SK-N-SH (cell line): ENCODE data around the gene NDUFAF5. TPM values are rescaled to one million over a fixed set of nuclear protein-coding genes. Genes with fewer than 3 reads are reported as not detected.

Experiments used
- CTCF ChIA-PET: fragments of 300-600, 350-600 bp; formaldehyde crosslinking; extraction: SDS; loops from one replicate; lab custom pipeline; 2021; lab: Yijun Ruan, JAX
- POLR2A ChIA-PET: fragments of 350-600 bp; sonication (Branson Sonifier 250); formaldehyde crosslinking; extraction: SDS; loops from one replicate; lab custom pipeline; 2020; ENCODE audit warnings: antibody characterized with exemption, inconsistent platforms; lab: Yijun Ruan, JAX
- DNase-seq: peaks from one replicate; pipeline ENCODE4 v3.0.0; 2012
- H2AFZ ChIP-seq: fragments of 200-600 bp; sonication (generic); 2 replicates; pipeline ENCODE4 v1.8.1; 2016; ENCODE audit warnings: antibody characterized with exemption, mild to moderate bottlenecking, low read depth
- H3F3A ChIP-seq: fragments of 200-600 bp; sonication (generic); replicated peaks from 2 replicates; pipeline ENCODE3; 2016; ENCODE audit warnings: antibody characterized with exemption, mild to moderate bottlenecking; ENCODE audit not compliant: insufficient read depth
- H3K27ac ChIP-seq, 2 experiments: fragments of 200-500 bp in 1 of 2; fragments of 200-600 bp in 1 of 2; sonication (Bioruptor generic) in 1 of 2; sonication (generic), shearing (Covaris generic) in 1 of 2; 2 replicates each; pipeline versions ENCODE4 v1.5.1 to v1.6.1; 2014 to 2016; ENCODE audit warnings: low read depth in 2 of 2, inconsistent platforms in 1 of 2, low read length in 1 of 2, mild to moderate bottlenecking in 1 of 2, mixed read lengths in 1 of 2
- H3K27me3 ChIP-seq: fragments of 200-600 bp; sonication (generic), shearing (Covaris generic); 2 replicates; pipeline ENCODE4 v1.6.1; 2016; ENCODE audit warnings: mixed run types; ENCODE audit not compliant: insufficient read depth
- H3K36me3 ChIP-seq, 2 experiments: fragments of 200-500 bp in 1 of 2; fragments of 200-600 bp in 1 of 2; sonication (Bioruptor generic) in 1 of 2; sonication (generic) in 1 of 2; replicated peaks in 1 of 2; 2 replicates each; pipeline versions ENCODE3 to v1.5.1; 2014 to 2016; ENCODE audit warnings: low read length in 1 of 2, mild to moderate bottlenecking in 1 of 2; ENCODE audit not compliant: insufficient read depth in 2 of 2, control insufficient read depth in 1 of 2
- H3K4me1 ChIP-seq, 2 experiments: fragments of 200-500 bp in 1 of 2; fragments of 200-600 bp in 1 of 2; sonication (Bioruptor generic) in 1 of 2; sonication (generic), shearing (Covaris generic) in 1 of 2; 2 replicates each; pipeline versions ENCODE4 v1.5.1 to v1.6.1; 2014 to 2016; ENCODE audit warnings: low read depth in 1 of 2, low read length in 1 of 2, mixed run types in 1 of 2; ENCODE audit not compliant: insufficient read depth in 2 of 2, control insufficient read depth in 1 of 2
- H3K4me2 ChIP-seq: fragments of 200-600 bp; sonication (generic), shearing (Covaris generic); 2 replicates; pipeline ENCODE4 v1.6.1; 2017; ENCODE audit warnings: mixed run types
- H3K4me3 ChIP-seq, 2 experiments: fragments of 200-500 bp in 1 of 2; fragments of 200-600 bp in 1 of 2; sonication (Bioruptor generic) in 1 of 2; sonication (generic), shearing (Covaris generic) in 1 of 2; 2 replicates each; pipeline versions ENCODE4 v1.5.1 to v1.8.1; 2014 to 2016; ENCODE audit warnings: low read depth in 2 of 2, inconsistent platforms in 1 of 2, low read length in 1 of 2, mild to moderate bottlenecking in 1 of 2, mixed read lengths in 1 of 2, moderate library complexity in 1 of 2
- H3K79me2 ChIP-seq: fragments of 200-600 bp; sonication (generic); 2 replicates; pipeline ENCODE4 v1.8.1; 2017; ENCODE audit warnings: mild to moderate bottlenecking; ENCODE audit not compliant: insufficient read depth
- H3K9ac ChIP-seq: fragments of 200-600 bp; sonication (generic); 2 replicates; pipeline ENCODE4 v1.6.1; 2017; ENCODE audit warnings: mixed run types
- H3K9me2 ChIP-seq: fragments of 200-600 bp; sonication (generic); 2 replicates; pipeline ENCODE4 v1.6.1; 2017; ENCODE audit warnings: mixed run types
- H3K9me3 ChIP-seq: fragments of 200-600 bp; sonication (generic); 2 replicates; pipeline ENCODE4 v1.6.1; 2017; ENCODE audit warnings: mixed run types, mild to moderate bottlenecking, moderate library complexity
- H4K20me1 ChIP-seq: fragments of 200-600 bp; sonication (generic); 2 replicates; pipeline ENCODE4 v1.6.1; 2017; ENCODE audit warnings: mild to moderate bottlenecking, mixed run types; ENCODE audit not compliant: insufficient read depth
- CHD2 ChIP-seq: fragments of 150-350 bp; IDR thresholded peaks from 2 replicates; pipeline ENCODE4 v1.6.1; 2018; ENCODE audit warnings: low read length; ENCODE audit not compliant: partially characterized antibody
- CTCF ChIP-seq: fragments of 200-600 bp; sonication (generic); IDR thresholded peaks from 2 replicates; pipeline ENCODE4 v1.6.1; 2017; ENCODE audit warnings: antibody characterized with exemption, mild to moderate bottlenecking, moderate library complexity
- ELF1 ChIP-seq: IDR thresholded peaks from 2 replicates; pipeline ENCODE4 v1.4.0; 2012
- EP300 ChIP-seq, 2 experiments: IDR thresholded peaks; 2 replicates each; pipeline versions ENCODE4 v1.4.0 to v1.6.1; 2012; ENCODE audit warnings: borderline replicate concordance in 1 of 2, low read depth in 1 of 2, low read length in 1 of 2
- EZH2phosphoT487 ChIP-seq: fragments of 200-600 bp; sonication (generic); IDR thresholded peaks from 2 replicates; pipeline ENCODE4 v1.6.1; 2017; ENCODE audit warnings: low read depth, mixed run types, mild to moderate bottlenecking, antibody characterized with exemption, moderate library complexity, borderline replicate concordance
- GABPA ChIP-seq: IDR thresholded peaks from 2 replicates; pipeline ENCODE4 v1.4.0; 2012; ENCODE audit warnings: low read depth, mild to moderate bottlenecking
- GATA2 ChIP-seq: sonication (generic); formaldehyde crosslinking; IDR thresholded peaks from 2 replicates; pipeline ENCODE4 v1.5.0; 2020; ENCODE audit warnings: mild to moderate bottlenecking, missing genetic modification reagents
- JUND ChIP-seq: IDR thresholded peaks from 2 replicates; pipeline ENCODE4 v1.4.0; 2012
- MAX ChIP-seq: IDR thresholded peaks from 2 replicates; pipeline ENCODE4 v1.4.0; 2012; ENCODE audit warnings: low read depth
- MEF2A ChIP-seq: IDR thresholded peaks from 2 replicates; pipeline ENCODE4 v1.4.0; 2012; ENCODE audit warnings: low read depth, borderline replicate concordance
- MXI1 ChIP-seq: IDR thresholded peaks from 2 replicates; pipeline ENCODE4 v1.6.1; 2012; ENCODE audit warnings: mild to moderate bottlenecking, low read depth, low read length, improper control_type of control experiment
- NFIC ChIP-seq: IDR thresholded peaks from 2 replicates; pipeline ENCODE4 v1.4.0; 2012; ENCODE audit warnings: borderline replicate concordance
- NRF1 ChIP-seq: IDR thresholded peaks from 2 replicates; pipeline ENCODE4 v1.6.1; 2012; ENCODE audit warnings: low read depth, mild to moderate bottlenecking, low read length
- PBX3 ChIP-seq: IDR thresholded peaks from 2 replicates; pipeline ENCODE4; 2012
- POLR2AphosphoS5 ChIP-seq: IDR thresholded peaks from 2 replicates; pipeline ENCODE4 v1.6.1; 2012; ENCODE audit warnings: low read depth, low read length
- RAD21 ChIP-seq: IDR thresholded peaks from 2 replicates; pipeline ENCODE4 v1.6.1; 2012; ENCODE audit warnings: mild to moderate bottlenecking, low read length
- RCOR1 ChIP-seq: fragments of 150-350 bp; IDR thresholded peaks from 2 replicates; pipeline ENCODE4 v1.6.1; 2017; ENCODE audit warnings: antibody characterized with exemption, low read length
- RFX5 ChIP-seq: IDR thresholded peaks from 2 replicates; pipeline ENCODE4 v1.6.1; 2012; ENCODE audit warnings: mild to moderate bottlenecking, improper control_type of control experiment, low read length
- RXRA ChIP-seq: IDR thresholded peaks from 2 replicates; pipeline ENCODE4 v1.4.0; 2012; ENCODE audit warnings: low read depth, mild to moderate bottlenecking, borderline replicate concordance
- SIN3A ChIP-seq: IDR thresholded peaks from 2 replicates; pipeline ENCODE4 v1.6.1; 2012; ENCODE audit warnings: low read depth, mild to moderate bottlenecking, low read length, moderate library complexity, borderline replicate concordance
- TCF12 ChIP-seq: IDR thresholded peaks from 2 replicates; pipeline ENCODE4 v1.4.0; 2012
- TEAD4 ChIP-seq: IDR thresholded peaks from 2 replicates; pipeline ENCODE4 v1.4.0; 2012; ENCODE audit warnings: mild to moderate bottlenecking, borderline replicate concordance; ENCODE audit not compliant: insufficient read depth
- YY1 ChIP-seq: IDR thresholded peaks from 2 replicates; pipeline ENCODE4 v1.4.0; 2012; ENCODE audit warnings: low read depth, mild to moderate bottlenecking
- ZBTB33 ChIP-seq: IDR thresholded peaks from 2 replicates; pipeline ENCODE4 v1.4.0; 2012; ENCODE audit warnings: low read depth, borderline replicate concordance
- WGBS: methylation state at CpG from one replicate; pipeline ENCODE4 v1.1.6; 2017; ENCODE audit warnings: low lambda C conversion rate; 5-methylcytosine and 5-hydroxymethylcytosine counted together
- polyA plus RNA-seq, 3 experiments: library from polyadenylated mRNA; depleted of rRNA; stranded (reverse); fragments of >200 nt; gene quantifications; 2 replicates each; pipeline ENCODE4 v1.2.3, GENCODE V29; 2012

The NDUFAF5 gene
- polyA plus RNA-seq, 1 of the 3 experiments (the other 2 are of a cell fraction) = 8.0 TPM

- Histone ChIP-seq H3K79me2 (no peaks in the 10 kb centered on the region), H3K9me2 (no peaks in the 10 kb centered on the region), H3K4me3 (no peak overlapping the region), H3F3A (no peaks in the 10 kb centered on the region), H3K4me2 (no peak overlapping the region), H2AFZ (no peak overlapping the region)
- CTCF ChIA-PET = no interaction called here
- WGBS = 26% methylated on average over 4 of the region's 4 CpGs
- no peak for TF ChIP-seq TCF12
- no peak for TF ChIP-seq RAD21
- TF ChIP-seq TEAD4 = no peak
- TF ChIP-seq MEF2A = no peak
- TF ChIP-seq JUND = no peak
- TF ChIP-seq RFX5 = no peak
- TF ChIP-seq SIN3A = no peak
- TF ChIP-seq EP300 (IDR thresholded peaks at IDR 0.05; ENCODE audit: borderline replicate concordance in 1 of 2, low read depth in 1 of 2, low read length in 1 of 2) = no peak
- no peak for TF ChIP-seq MAX
- TF ChIP-seq YY1 = no peak
- TF ChIP-seq NFIC = no peak
- TF ChIP-seq POLR2AphosphoS5 = no peak
- TF ChIP-seq NRF1 = no peak
- no peak for TF ChIP-seq GATA2 (CRISPR knock-in tag)
- TF ChIP-seq CHD2 = no peak
- no peak for TF ChIP-seq RXRA
- no peak for TF ChIP-seq PBX3
- TF ChIP-seq MXI1 = no peak
- TF ChIP-seq EZH2phosphoT487 = no peak
- no peak for TF ChIP-seq ELF1
- TF ChIP-seq, all 33 proteins: peak for 0
- DNase-seq = no peak
- Histone ChIP-seq H3K36me3 (no peaks in the 10 kb centered on the region), H3K4me1 (no peaks in the 10 kb centered on the region), H3K9me3 (no peaks in the 10 kb centered on the region), H3K9ac (no peak overlapping the region), H3K27me3 (no peaks in the 10 kb centered on the region), H4K20me1 (no peaks in the 10 kb centered on the region), H3K27ac (no peak overlapping the region)
- POLR2A ChIA-PET = no interaction called here
Measured at GRCh38 chr20:13856354-13856753, 71.5 kb downstream of the NDUFAF5 start.

- H3K4me3 ChIP-seq = no peak overlapping the region
- POLR2A ChIA-PET = no interaction called here
- no peak for DNase-seq
- no peaks in the 10 kb centered on the region for H3K4me1 ChIP-seq
- no peaks in the 10 kb centered on the region for H3K79me2 ChIP-seq
- no peaks in the 10 kb centered on the region for H3K27me3 ChIP-seq
- H3K27ac ChIP-seq = no peak overlapping the region
- 54% methylated on average over 3 of the region's 3 CpGs for WGBS
- H3K9ac ChIP-seq = no peak overlapping the region
- H3K4me2 ChIP-seq = no peak overlapping the region
- no peaks in the 10 kb centered on the region for H3K9me3 ChIP-seq
- no peaks in the 10 kb centered on the region for H4K20me1 ChIP-seq
- CTCF ChIA-PET = no interaction called here
- no peaks in the 10 kb centered on the region for H3K36me3 ChIP-seq
- H3F3A ChIP-seq = no peaks in the 10 kb centered on the region
- no peaks in the 10 kb centered on the region for H3K9me2 ChIP-seq
- H2AFZ ChIP-seq = no peak overlapping the region
- no peak for TF ChIP-seq ELF1
- no peak for TF ChIP-seq RCOR1
- TF ChIP-seq MAX = no peak
- no peak for TF ChIP-seq YY1
- TF ChIP-seq GABPA = no peak
- TF ChIP-seq ZBTB33 = no peak
- TF ChIP-seq PBX3 = no peak
- TF ChIP-seq NFIC = no peak
- no peak for TF ChIP-seq CTCF
Measured at GRCh38 chr20:13857304-13857703, 72.5 kb downstream of the NDUFAF5 start.
